ENCODE measurements around the gene TCTN2. TPM values are rescaled to one million over a fixed set of nuclear protein-coding genes. Genes with fewer than 3 reads are reported as not detected.

TCTN2 gene
- total RNA-seq, 2 donors from 2014 or later = 15.2 to 20.7 TPM

DNA sequence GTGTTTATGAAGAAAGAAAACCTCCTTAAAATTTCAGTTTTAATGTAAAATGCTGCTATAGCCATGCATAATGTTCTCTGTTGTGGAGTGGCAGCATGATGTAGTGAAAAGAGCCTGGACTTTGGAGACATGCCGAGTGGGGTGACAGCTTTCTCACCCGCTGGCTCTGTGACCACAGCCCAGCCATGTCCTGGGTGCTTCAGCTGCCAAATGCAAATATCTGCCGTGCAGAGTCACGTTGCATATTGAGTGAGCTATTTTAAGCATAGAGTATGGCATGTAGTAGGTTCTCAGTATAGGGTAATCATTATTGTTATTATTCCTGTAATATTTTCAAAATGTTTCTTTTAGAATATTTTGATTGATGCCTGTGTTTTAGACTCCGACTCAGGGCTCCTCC lies 15.5 kb upstream of the TCTN2 start:
- DNase-seq (ENCODE audit: low spot score) = no peak
- no peaks in the 10 kb centered on the region for H3K27me3 ChIP-seq (replicated peaks; ENCODE audit: insufficient read depth)
- no peak overlapping the region for H3K27ac ChIP-seq
- no peaks in the 10 kb centered on the region for H3K36me3 ChIP-seq
- 86% methylated on average over 5 of the region's 5 CpGs for WGBS
- intact Hi-C loops (cut with DNase I) = no loop called here
- TF ChIP-seq POLR2AphosphoS5 (IDR thresholded peaks at IDR 0.05) (no peak), POLR2A (IDR thresholded peaks at IDR 0.05) (no peak)
- TF ChIP-seq, protein P1, sequence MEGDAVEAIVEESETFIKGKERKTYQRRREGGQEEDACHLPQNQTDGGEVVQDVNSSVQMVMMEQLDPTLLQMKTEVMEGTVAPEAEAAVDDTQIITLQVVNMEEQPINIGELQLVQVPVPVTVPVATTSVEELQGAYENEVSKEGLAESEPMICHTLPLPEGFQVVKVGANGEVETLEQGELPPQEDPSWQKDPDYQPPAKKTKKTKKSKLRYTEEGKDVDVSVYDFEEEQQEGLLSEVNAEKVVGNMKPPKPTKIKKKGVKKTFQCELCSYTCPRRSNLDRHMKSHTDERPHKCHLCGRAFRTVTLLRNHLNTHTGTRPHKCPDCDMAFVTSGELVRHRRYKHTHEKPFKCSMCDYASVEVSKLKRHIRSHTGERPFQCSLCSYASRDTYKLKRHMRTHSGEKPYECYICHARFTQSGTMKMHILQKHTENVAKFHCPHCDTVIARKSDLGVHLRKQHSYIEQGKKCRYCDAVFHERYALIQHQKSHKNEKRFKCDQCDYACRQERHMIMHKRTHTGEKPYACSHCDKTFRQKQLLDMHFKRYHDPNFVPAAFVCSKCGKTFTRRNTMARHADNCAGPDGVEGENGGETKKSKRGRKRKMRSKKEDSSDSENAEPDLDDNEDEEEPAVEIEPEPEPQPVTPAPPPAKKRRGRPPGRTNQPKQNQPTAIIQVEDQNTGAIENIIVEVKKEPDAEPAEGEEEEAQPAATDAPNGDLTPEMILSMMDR (IDR thresholded peaks at IDR 0.05) = no peak
- no peaks in the 10 kb centered on the region for H3K9me3 ChIP-seq
- no peak overlapping the region for H3K4me3 ChIP-seq
- no peaks in the 10 kb centered on the region for H3K4me1 ChIP-seq (replicated peaks)

DNA sequence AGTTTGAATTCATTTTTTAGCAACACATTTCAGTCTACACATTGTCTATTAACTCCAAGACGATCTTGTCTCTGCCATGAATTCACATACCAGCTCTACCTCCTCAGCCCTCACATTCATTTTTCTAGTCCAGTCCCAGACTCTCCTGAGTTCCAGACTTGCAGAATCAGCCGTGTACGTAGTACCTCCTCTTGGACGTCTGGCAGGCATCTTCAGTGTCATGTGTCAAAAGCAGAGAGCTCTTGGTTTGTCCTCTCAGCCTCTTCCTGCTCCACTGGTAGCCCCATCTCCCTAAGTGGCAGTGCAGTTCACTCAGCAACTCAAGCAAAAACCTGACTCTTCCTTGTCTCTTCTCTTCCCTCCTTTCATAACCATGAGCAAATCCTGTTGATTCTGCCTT lies 14.5 kb upstream of the TCTN2 start:
- intact Hi-C loops (cut with DNase I) = no loop called here

DNA sequence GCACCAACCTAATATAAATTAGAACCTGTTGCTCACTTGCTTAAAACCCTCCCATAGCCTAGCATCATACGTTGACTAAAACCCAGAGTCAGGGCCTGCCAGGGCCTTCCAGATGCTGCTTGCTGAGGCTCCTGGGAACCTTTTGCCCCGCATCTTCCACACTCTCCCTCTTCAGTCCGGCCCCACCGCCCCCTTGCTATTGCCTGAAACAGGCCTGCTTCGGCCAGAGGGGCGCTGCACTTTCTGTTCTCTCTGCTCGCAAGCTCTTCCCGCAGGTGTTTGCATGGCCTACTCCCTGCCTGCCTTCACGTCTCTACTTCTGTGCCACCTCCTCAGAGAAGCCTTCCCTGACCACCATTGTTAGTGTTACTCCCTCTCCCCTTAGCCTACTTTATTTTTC lies 13.7 kb upstream of the TCTN2 start:
- TF ChIP-seq, protein P1 (IDR thresholded peaks at IDR 0.05) = no peak
- TF ChIP-seq POLR2AphosphoS5 (IDR thresholded peaks at IDR 0.05) (no peak), POLR2A (IDR thresholded peaks at IDR 0.05) (no peak)
- no peak overlapping the region for H3K4me3 ChIP-seq
- H3K27ac ChIP-seq = no peak overlapping the region
- intact Hi-C loops (cut with DNase I) = no loop called here
- WGBS = 84% methylated on average over 9 of the region's 9 CpGs
- no peaks in the 10 kb centered on the region for H3K36me3 ChIP-seq
- no peaks in the 10 kb centered on the region for H3K27me3 ChIP-seq (replicated peaks; ENCODE audit: insufficient read depth)
- no peaks in the 10 kb centered on the region for H3K4me1 ChIP-seq (replicated peaks)
- no peak for DNase-seq (ENCODE audit: low spot score)
- H3K9me3 ChIP-seq = no peaks in the 10 kb centered on the region

More for the DNA sequence above, 14.5 kb upstream of the TCTN2 start:
- no peaks in the 10 kb centered on the region for H3K36me3 ChIP-seq
- H3K4me1 ChIP-seq (replicated peaks) = no peaks in the 10 kb centered on the region
- no peaks in the 10 kb centered on the region for H3K9me3 ChIP-seq
- no peak overlapping the region for H3K27ac ChIP-seq
- DNase-seq (ENCODE audit: low spot score) = no peak
- no peaks in the 10 kb centered on the region for H3K27me3 ChIP-seq (replicated peaks; ENCODE audit: insufficient read depth)
- WGBS = 84% methylated on average over 4 of the region's 4 CpGs
- TF ChIP-seq, protein P1 (IDR thresholded peaks at IDR 0.05) = no peak
- no peak for TF ChIP-seq POLR2AphosphoS5 (IDR thresholded peaks at IDR 0.05)
- no peak overlapping the region for H3K4me3 ChIP-seq

DNA sequence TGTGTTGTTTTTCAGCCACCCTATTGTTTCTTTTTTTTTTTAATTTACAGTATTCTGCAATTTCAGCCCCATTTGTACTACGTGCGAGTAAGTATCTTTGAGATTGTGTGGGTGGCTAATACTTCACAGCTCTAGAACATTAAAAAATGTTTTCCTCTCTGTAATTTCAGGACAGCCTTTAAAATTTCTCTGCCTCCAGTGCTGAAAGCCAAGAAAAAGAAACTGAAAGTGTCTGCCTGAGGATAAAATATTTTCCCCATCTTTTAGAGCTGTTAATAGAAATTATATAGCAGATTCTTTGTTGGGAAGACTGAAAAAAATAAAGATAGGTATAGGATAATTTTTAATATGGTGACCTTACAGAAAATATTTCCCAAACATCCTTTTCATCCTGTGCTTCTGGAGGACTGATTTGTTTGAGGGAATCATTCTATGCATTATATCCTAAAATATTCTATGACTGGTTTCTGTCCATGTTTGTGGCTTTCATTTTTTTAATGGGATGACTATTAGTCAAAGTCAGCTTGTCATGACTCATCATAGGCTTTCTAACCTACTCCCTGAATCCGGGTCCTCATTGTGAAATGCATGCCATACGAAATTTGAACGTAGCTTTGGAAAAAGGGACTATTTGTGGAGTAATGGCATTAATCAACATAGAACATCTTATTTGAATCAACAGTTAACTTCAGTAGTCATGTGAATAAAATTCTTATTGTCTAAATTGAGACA lies 10.8 kb upstream of the TCTN2 start:
- DNase-seq (ENCODE audit: low spot score) = no peak
- Histone ChIP-seq H3K27me3 (replicated peaks; ENCODE audit: insufficient read depth) (no peaks in the 10 kb centered on the region), H3K9me3 (no peaks in the 10 kb centered on the region), H3K36me3 (no peaks in the 10 kb centered on the region), H3K4me1 (replicated peaks) (no peaks in the 10 kb centered on the region), H3K4me3 (no peak overlapping the region), H3K27ac (no peak overlapping the region)
- WGBS = 80% methylated on average over 5 of the region's 5 CpGs
- intact Hi-C loops (cut with DNase I) = no loop called here
- TF ChIP-seq POLR2A (IDR thresholded peaks at IDR 0.05) (no peak), POLR2AphosphoS5 (IDR thresholded peaks at IDR 0.05) (no peak)
- TF ChIP-seq, protein P1 (IDR thresholded peaks at IDR 0.05) = no peak

DNA sequence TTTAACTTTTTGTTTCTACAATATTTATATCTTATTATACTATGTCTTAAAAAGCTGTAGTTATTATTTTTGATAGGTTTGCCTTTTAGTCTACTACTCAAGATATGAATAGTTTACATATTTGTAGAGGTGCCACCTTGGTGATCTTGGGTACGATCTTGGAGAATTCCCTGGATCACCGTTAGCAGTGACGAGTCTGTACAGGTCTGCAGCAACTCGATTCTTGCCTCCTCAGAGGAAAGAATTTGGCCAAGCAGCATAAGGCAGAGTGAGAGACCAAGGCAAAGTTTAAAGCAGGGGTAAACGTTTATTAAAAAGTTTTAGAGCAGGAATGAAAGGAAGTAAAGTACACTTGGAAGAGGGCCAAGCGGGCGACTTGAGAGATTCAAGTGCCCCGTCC lies 3.1 kb upstream of the TCTN2 start:
- Histone ChIP-seq H3K4me1 (replicated peaks) (no peaks in the 10 kb centered on the region), H3K4me3 (no peak overlapping the region), H3K9me3 (no peaks in the 10 kb centered on the region), H3K27ac (no peak overlapping the region), H3K27me3 (replicated peaks; ENCODE audit: insufficient read depth) (no peaks in the 10 kb centered on the region), H3K36me3 (no peaks in the 10 kb centered on the region)
- 51% methylated on average over 8 of the region's 8 CpGs for WGBS
- TF ChIP-seq POLR2AphosphoS5 (IDR thresholded peaks at IDR 0.05) = no peak
- no peak for TF ChIP-seq POLR2A (IDR thresholded peaks at IDR 0.05)
- TF ChIP-seq, protein P1 (IDR thresholded peaks at IDR 0.05) = no peak
- intact Hi-C loops (cut with DNase I) = no loop called here
- no peak for DNase-seq (ENCODE audit: low spot score)
